ENCODE results near the gene CCDC171. TPM values are rescaled to one million over a fixed set of nuclear protein-coding genes. Genes with fewer than 3 reads are reported as not detected.

The CCDC171 gene
- total RNA-seq, result 1 to 10 TPM in 1 of 4 donors, under 1 TPM in 3; 0.44 to 1.6 (median 0.74) TPM
- under 1 TPM; 0.20 to 0.35 (median 0.23) TPM for polyA plus RNA-seq
- long read RNA-seq, donor 1, result 0 reads
- long read RNA-seq, donor 2, partial matches to known transcripts, result 1 of 3 reads
- long read RNA-seq, donor 2, other reads (novel, unspliced or antisense), result 2 of 3 reads

DNA sequence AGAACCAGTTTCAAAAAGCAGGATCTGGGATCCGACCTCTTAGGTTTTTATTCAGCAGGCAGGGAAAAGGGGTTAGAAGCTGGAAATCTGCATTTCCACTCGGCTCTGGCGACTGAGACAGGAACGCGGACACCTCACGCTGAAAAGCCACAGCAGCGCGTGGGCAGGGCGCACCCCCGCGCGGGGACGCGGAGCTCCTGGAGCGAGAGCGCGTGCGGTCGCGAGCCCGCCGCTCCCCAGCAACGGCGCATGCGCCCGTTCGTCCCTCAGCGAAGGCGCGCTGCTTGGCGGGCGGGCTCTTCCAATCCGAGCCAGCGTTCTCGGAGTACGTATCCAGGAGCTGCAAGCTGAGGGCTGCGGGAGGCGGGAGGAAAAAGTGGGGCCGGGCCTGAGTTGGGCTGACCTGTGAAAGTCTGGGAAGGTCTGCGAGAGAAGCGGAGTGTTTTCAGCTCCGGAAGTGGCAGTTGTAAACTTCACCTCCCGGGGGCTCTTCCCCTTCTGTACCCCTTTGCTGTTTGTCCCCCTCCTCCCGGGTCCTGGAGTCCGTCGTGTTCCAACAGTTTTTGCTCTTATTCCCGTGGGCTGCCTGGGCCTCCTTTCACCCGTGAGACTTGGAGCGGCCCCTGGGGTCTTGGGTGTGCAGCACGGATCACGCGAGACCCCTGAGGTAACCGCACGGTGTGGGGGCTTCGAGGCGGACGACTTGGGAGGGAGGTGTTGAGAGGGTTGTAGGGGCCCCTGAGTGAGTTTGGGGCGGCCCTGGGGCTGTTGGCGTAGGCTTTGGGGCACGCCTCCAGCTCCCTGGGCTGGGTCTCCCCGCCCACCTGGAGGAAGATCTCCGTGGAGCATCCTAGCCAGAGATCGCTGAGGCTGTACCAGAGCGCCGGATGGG lies at the start of gene CCDC171:
Gene CCDC171 (plus strand): TSS at position 408 of the 892 bp plus-strand sequence. CDS start 11,046 bp downstream, outside the sequence.
- Histone ChIP-seq H3K4me3 (peak within 1 kb of the TSS; percentile 79), H3K27ac (peak within 1 kb of the TSS; percentile 71), H3K36me3 (ENCODE audit: insufficient read depth in 1 of 2, low read depth in 1 of 2) (no peaks in the 10 kb centered on the region), H3K9me3 (no peaks in the 10 kb centered on the region), H3K27me3 (ENCODE audit: insufficient read depth in 3 of 3, low read length in 2 of 3) (no peaks in the 10 kb centered on the region), H3K4me1 (no peaks in the 10 kb centered on the region)
- TF ChIP-seq, protein P1, sequence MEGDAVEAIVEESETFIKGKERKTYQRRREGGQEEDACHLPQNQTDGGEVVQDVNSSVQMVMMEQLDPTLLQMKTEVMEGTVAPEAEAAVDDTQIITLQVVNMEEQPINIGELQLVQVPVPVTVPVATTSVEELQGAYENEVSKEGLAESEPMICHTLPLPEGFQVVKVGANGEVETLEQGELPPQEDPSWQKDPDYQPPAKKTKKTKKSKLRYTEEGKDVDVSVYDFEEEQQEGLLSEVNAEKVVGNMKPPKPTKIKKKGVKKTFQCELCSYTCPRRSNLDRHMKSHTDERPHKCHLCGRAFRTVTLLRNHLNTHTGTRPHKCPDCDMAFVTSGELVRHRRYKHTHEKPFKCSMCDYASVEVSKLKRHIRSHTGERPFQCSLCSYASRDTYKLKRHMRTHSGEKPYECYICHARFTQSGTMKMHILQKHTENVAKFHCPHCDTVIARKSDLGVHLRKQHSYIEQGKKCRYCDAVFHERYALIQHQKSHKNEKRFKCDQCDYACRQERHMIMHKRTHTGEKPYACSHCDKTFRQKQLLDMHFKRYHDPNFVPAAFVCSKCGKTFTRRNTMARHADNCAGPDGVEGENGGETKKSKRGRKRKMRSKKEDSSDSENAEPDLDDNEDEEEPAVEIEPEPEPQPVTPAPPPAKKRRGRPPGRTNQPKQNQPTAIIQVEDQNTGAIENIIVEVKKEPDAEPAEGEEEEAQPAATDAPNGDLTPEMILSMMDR (IDR thresholded peaks at IDR 0.05), result no peak
- peak; percentile 91 to 96 for DNase-seq
- ATAC-seq, result peak; percentile 96 to 99 (median 98)
- intact Hi-C loops (cut with DNase I), result loop anchor here in 1 of 2 donors (2.0 kb wide), 1 partner anchor 42 kb away; the partner anchor contains the start of gene PSIP1
- 0% methylated on average over 60 to 65 of the region's 65 CpGs for WGBS, 3 donors

DNA sequence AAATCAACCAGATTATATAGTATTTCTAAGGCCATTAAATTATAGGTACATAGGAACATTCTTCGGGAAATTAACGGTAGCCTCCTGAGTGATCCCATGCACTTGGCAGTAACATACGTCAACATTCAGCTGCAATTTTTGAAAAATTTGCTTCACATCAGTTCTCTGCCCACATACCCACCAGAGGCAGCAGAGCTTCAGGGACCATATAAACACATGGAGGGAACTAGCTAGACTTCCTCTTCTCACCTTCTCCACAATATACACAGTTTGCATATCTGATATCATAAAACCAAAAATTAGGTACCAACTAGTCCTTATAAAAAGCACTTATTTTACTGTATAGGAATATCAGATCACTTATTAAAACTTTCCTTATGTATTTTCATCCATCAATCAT lies 46.9 kb upstream of the CCDC171 start:
- 88 to 94% (median 90%) methylated on average over 3 of the region's 3 CpGs for WGBS, 3 donors
- H3K27me3 ChIP-seq (ENCODE audit: insufficient read depth in 3 of 3, low read length in 2 of 3), result no peaks in the 10 kb centered on the region
- no peaks in the 10 kb centered on the region for H3K9me3 ChIP-seq
- ATAC-seq, result no peak
- H3K27ac ChIP-seq, result no peak overlapping the region
- intact Hi-C loops (cut with DNase I), result loop anchor here in 1 of 2 donors (10.0 kb wide), 1 partner anchor 99 kb away; no protein-coding TSS in a partner anchor
- peaks cover 9% of the 10 kb centered on the region for H3K4me1 ChIP-seq
- no peak for DNase-seq
- H3K4me3 ChIP-seq, result no peak overlapping the region
- TF ChIP-seq, protein P1 (IDR thresholded peaks at IDR 0.05), result no peak
- peaks cover 5 to 64% of the 10 kb centered on the region in 2 donors for H3K36me3 ChIP-seq (ENCODE audit: insufficient read depth in 1 of 2, low read depth in 1 of 2)

DNA sequence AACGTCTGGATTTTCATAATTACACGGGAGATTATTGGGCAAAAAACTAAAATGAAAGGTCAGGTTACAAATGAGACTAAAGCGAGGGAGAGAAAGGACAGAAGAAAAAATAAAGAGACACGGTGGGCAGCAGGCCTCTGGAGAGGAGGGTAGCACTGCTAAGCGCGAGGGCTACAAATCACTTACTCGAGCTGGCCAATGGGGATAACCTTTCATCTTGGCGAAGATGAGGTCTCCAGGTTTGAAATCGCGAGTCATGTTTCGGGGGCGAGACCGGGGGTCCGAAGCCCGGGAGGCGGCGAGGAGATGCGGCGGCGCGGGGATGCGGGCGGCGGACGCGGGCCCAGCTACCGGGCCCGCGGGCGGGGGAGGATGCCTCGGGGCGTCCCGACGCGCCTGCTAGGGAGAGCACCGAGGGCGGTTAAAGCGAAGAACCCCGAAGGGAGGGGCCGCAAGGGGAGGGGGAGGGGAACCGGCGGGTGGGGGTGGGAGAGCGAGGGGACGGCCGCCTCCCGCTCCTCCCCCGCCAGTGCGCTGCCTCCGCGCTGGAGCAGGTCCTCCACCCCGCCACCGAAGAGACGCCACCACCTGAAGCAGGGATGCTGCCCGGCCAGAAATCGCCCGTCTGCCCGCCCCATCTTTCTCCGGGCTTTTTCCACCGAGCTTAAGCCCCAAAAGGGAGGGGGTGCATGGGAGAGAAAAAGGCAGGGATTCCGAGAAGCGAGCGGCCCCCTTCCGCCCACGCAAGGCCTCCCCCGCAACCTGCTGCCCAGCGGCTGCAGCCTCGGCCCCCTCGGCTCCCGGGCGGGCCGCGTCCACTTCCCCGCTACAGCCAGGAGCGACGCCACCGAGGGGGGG lies 42.7 kb upstream of the CCDC171 start:
- intact Hi-C loops (cut with DNase I), result loop anchor here in 1 of 2 donors (2.0 to 10.0 kb wide), 4 partner anchors 43 to 205 kb away; partner anchors contain the start of genes CCDC171, SNAPC3 and TTC39B
- DNase-seq, result peak; percentile 32 to 64
- WGBS, 3 donors, result 2 to 4% (median 2%) methylated on average over 47 to 76 of the region's 76 CpGs
- peak overlapping the region; percentile 93 for H3K27ac ChIP-seq
- peak; percentile 30 to 83 (median 46) for ATAC-seq
- H3K27me3 ChIP-seq (ENCODE audit: insufficient read depth in 3 of 3, low read length in 2 of 3), result no peaks in the 10 kb centered on the region
- TF ChIP-seq, protein P1 (IDR thresholded peaks at IDR 0.05), result no peak
- peaks cover 5 to 30% of the 10 kb centered on the region in 2 donors for H3K36me3 ChIP-seq (ENCODE audit: insufficient read depth in 1 of 2, low read depth in 1 of 2)
- no peaks in the 10 kb centered on the region for H3K9me3 ChIP-seq
- H3K4me1 ChIP-seq, result peaks cover 9% of the 10 kb centered on the region
- H3K4me3 ChIP-seq, result peak overlapping the region; percentile 98

DNA sequence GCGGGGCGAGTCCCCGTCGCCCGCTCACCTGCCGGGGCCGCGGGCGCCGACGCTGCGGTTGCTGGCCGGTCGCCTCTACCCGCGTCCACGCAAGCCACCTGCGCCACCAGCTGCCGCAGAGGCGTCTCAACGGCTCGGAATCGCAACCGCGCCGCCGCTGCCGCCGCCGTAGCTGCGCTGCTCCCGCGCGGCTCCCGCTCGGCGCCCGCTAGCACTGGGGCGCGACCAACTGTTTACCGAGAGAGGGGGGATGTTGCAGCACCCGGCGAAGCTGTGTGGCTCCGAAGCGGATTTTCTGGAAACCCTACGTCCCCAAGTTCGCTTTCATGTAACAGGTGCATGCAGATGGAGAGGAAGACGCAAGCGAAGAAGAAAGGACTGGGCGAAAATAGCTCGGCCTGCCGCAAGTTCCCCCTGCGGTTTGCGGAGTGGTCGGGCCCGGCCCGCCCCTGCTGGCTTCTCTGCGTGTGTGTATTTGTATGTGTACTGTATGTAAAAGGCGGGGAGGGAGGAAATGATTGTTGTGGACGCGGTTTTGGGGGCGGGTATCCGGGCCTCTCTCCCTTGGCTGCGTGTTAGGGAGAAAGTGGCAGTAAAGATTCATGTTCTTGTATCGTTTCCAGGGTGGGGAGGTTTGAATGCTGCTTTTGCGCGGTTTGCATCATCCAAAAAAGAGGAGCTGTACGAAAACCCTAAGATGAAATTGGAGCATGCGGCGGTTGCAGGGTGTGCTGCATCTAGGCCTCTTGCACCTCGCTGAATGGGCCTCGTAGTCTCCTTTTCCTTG lies 41.9 kb upstream of the CCDC171 start, which contains the start of gene PSIP1:
Gene PSIP1 (minus strand): TSS at position 182 of the 787 bp plus-strand sequence. CDS start 782 bp downstream, outside the sequence.
- Histone ChIP-seq H3K36me3 (ENCODE audit: insufficient read depth in 1 of 2, low read depth in 1 of 2) (peaks cover 5 to 21% of the 10 kb centered on the region in 2 donors), H3K27ac (peak within 1 kb of the TSS; percentile 93), H3K9me3 (no peaks in the 10 kb centered on the region), H3K4me1 (peaks cover 9% of the 10 kb centered on the region), H3K27me3 (ENCODE audit: insufficient read depth in 3 of 3, low read length in 2 of 3) (no peaks in the 10 kb centered on the region), H3K4me3 (peak within 1 kb of the TSS; percentile 98)
- intact Hi-C loops (cut with DNase I), result loop anchor here in 1 of 2 donors (2.0 to 10.0 kb wide), 3 partner anchors 42 to 206 kb away; partner anchors contain the start of genes CCDC171, SNAPC3 and TTC39B
- TF ChIP-seq, protein P1 (IDR thresholded peaks at IDR 0.05), result no peak
- 0% methylated on average over 60 to 72 of the region's 72 CpGs for WGBS, 3 donors
- ATAC-seq, result peak; percentile 89 to 95 (median 94)
- DNase-seq, result peak; percentile 80 to 88

All from psoas muscle (tissue), 8 donors.